DND-41 (cell line): ENCODE measurements around the gene TRNP1.

Experiments used
- ATAC-seq: fragments of 200-7000 bp; cut with Tn5 transposase; 3 replicates; pipeline ENCODE4 v1.9.1; 2021; ENCODE audit warnings: low read depth; ENCODE audit not compliant: insufficient read depth
- DNase-seq: peaks from one replicate; pipeline ENCODE4 v3.0.0-alpha.2; 2020
- H2AFZ ChIP-seq: 2 replicates; pipeline ENCODE4 v1.6.0; 2012; ENCODE audit warnings: low read depth, low read length
- H3K27ac ChIP-seq: 2 replicates; pipeline ENCODE4 v1.5.1; 2012; ENCODE audit warnings: low read length, inconsistent platforms
- H3K27me3 ChIP-seq: fragments of 200-600 bp; sonication (generic); 2 replicates; pipeline ENCODE4 v1.6.0; 2012; ENCODE audit warnings: low read length, mild to moderate bottlenecking, inconsistent platforms; ENCODE audit not compliant: insufficient read depth, poor library complexity
- H3K36me3 ChIP-seq: 2 replicates; pipeline ENCODE4 v1.5.1; 2012; ENCODE audit warnings: low read length, inconsistent platforms; ENCODE audit not compliant: insufficient read depth
- H3K4me1 ChIP-seq: 2 replicates; pipeline ENCODE4 v1.5.1; 2012; ENCODE audit warnings: mild to moderate bottlenecking, low read length; ENCODE audit not compliant: insufficient read depth
- H3K4me2 ChIP-seq: 2 replicates; pipeline ENCODE4 v1.6.0; 2012; ENCODE audit warnings: mild to moderate bottlenecking, moderate library complexity, low read length, inconsistent platforms; ENCODE audit not compliant: insufficient read depth
- H3K4me3 ChIP-seq, 2 experiments: fragments of 200-600 bp in 1 of 2; shearing (Covaris generic) in 1 of 2; 2 replicates each; pipeline ENCODE4 v1.5.1; 2012 to 2016; ENCODE audit warnings: inconsistent platforms in 2 of 2, low read length in 2 of 2, mild to moderate bottlenecking in 2 of 2, low read depth in 1 of 2, moderate library complexity in 1 of 2
- H3K79me2 ChIP-seq: 2 replicates; pipeline ENCODE4 v1.6.0; 2012; ENCODE audit warnings: low read length, inconsistent platforms; ENCODE audit not compliant: insufficient read depth
- H3K9ac ChIP-seq: 2 replicates; pipeline ENCODE4 v1.6.0; 2012; ENCODE audit warnings: low read depth, mild to moderate bottlenecking, inconsistent platforms, low read length, moderate library complexity
- H3K9me3 ChIP-seq: 2 replicates; pipeline ENCODE4 v1.5.1; 2012; ENCODE audit warnings: low read length, moderate library complexity, mild to moderate bottlenecking, inconsistent platforms; ENCODE audit not compliant: insufficient read depth, severe bottlenecking
- H4K20me1 ChIP-seq: 2 replicates; pipeline ENCODE4 v1.6.0; 2012; ENCODE audit warnings: low read length; ENCODE audit not compliant: insufficient read depth
- CTCF ChIP-seq: IDR thresholded peaks from 2 replicates; pipeline ENCODE4 v1.5.1; 2012; ENCODE audit warnings: borderline replicate concordance, low read length, moderate library complexity, mild to moderate bottlenecking; ENCODE audit not compliant: poor library complexity, severe bottlenecking; ENCODE audit errors: extremely low read depth
- EZH2 ChIP-seq: IDR thresholded peaks from 3 replicates; pipeline ENCODE4 v1.6.1; 2012; ENCODE audit warnings: borderline replicate concordance, low read depth, mild to moderate bottlenecking, moderate library complexity, low read length, inconsistent platforms; ENCODE audit not compliant: severe bottlenecking

TRNP1 gene

GRCh38 chr1:27009601-27010197 lies 16.2 kb downstream of the TRNP1 start:
- no peaks in the 10 kb centered on the region for H3K4me1 ChIP-seq
- no peaks in the 10 kb centered on the region for H3K27me3 ChIP-seq
- no peaks in the 10 kb centered on the region for H3K79me2 ChIP-seq
- no peak overlapping the region for H3K4me2 ChIP-seq
- no peak overlapping the region for H3K27ac ChIP-seq
- H3K36me3 ChIP-seq, result no peaks in the 10 kb centered on the region
- TF ChIP-seq EZH2 (no peak), CTCF (no peak)
- no peak for DNase-seq
- H4K20me1 ChIP-seq, result no peaks in the 10 kb centered on the region; the same call in 1 of the 2 replicates
- no peak overlapping the region for H2AFZ ChIP-seq
- no peak overlapping the region for H3K9ac ChIP-seq
- no peaks in the 10 kb centered on the region for H3K9me3 ChIP-seq
- no peak overlapping the region for H3K4me3 ChIP-seq
- no peak for ATAC-seq

- no peaks in the 10 kb centered on the region for H3K36me3 ChIP-seq
- H3K27me3 ChIP-seq, result no peaks in the 10 kb centered on the region
- no peaks in the 10 kb centered on the region for H3K9me3 ChIP-seq
- H3K4me1 ChIP-seq, result no peaks in the 10 kb centered on the region
- no peak overlapping the region for H3K27ac ChIP-seq
- ATAC-seq (no peak), DNase-seq (no peak)
- H4K20me1 ChIP-seq, result no peaks in the 10 kb centered on the region
- H3K9ac ChIP-seq, result no peak overlapping the region
- no peak overlapping the region; the same call in 1 of the 2 replicates for H2AFZ ChIP-seq
- H3K4me2 ChIP-seq, result no peak overlapping the region
- H3K4me3 ChIP-seq, result no peak overlapping the region
- TF ChIP-seq EZH2 (no peak), CTCF (no peak)
- no peaks in the 10 kb centered on the region for H3K79me2 ChIP-seq
Observed at GRCh38 chr1:27010226-27010994, 16.9 kb downstream of the TRNP1 start.

DNA sequence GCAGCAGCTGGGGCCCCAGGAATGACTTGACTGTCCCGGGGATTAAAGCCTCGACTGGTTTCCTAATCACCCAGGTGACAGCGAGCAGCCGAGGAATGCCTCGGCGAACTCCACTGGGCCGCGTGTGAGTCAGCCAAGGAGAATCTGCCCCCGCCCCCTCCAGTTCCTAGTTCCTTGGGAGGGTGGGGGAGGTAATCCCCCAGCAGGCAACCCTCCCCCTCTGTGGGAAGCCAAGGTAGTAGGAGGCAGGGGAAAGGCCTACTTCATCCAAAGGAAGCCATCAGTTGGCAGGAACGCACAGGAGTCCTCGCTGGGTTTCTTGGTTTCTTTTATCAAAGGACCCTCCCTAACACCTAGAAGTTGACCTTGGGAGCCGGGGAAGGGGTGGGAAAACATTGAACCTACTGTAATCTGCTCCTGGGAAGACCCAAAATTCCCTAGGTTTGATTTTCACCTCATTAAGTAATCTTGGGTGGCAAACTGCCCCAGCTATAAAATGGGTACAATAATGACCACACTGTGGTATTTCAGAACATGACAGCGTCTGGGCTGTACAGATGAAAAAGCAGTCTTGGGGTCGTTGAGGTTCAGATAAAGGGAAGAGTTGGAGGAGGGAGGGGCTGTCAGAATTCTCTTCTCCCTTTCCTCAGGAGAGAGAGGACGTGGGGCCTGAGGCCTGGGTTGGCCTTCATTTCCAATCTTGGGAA lies 17.7 kb downstream of the TRNP1 start:
- H3K9me3 ChIP-seq, result no peaks in the 10 kb centered on the region
- ATAC-seq (no peak), DNase-seq (no peak)
- H3K9ac ChIP-seq, result no peak overlapping the region
- no peaks in the 10 kb centered on the region for H3K4me1 ChIP-seq
- H3K36me3 ChIP-seq, result no peaks in the 10 kb centered on the region
- no peaks in the 10 kb centered on the region for H4K20me1 ChIP-seq
- no peaks in the 10 kb centered on the region for H3K79me2 ChIP-seq
- H3K4me2 ChIP-seq, result no peak overlapping the region
- no peaks in the 10 kb centered on the region for H3K27me3 ChIP-seq
- H3K4me3 ChIP-seq, result no peak overlapping the region
- no peak overlapping the region for H2AFZ ChIP-seq
- no peak for TF ChIP-seq CTCF
- TF ChIP-seq EZH2, result no peak
- H3K27ac ChIP-seq, result no peak overlapping the region
